ENCODE data around the gene EEF1AKMT1.

Gene EEF1AKMT1

GRCh38 chr13:20819715-20820114, 46.0 kb upstream of the EEF1AKMT1 start:
- Histone ChIP-seq H3K4me2 (ENCODE audit: low read depth, low read length, poor library complexity, severe bottlenecking) (no peak overlapping the region), H4K20me1 (ENCODE audit: low read depth, low read length) (no peaks in the 10 kb centered on the region; the same call in none of the 2 replicates), H3K79me2 (ENCODE audit: insufficient read depth, low read length) (no peaks in the 10 kb centered on the region; the same call in 1 of the 2 replicates), H3F3A (ENCODE audit: insufficient read depth) (0 out of 2 replicates have a peak, but pooled peaks cover 5% of the 10 kb centered on the region), H3K27ac (ENCODE audit: low read depth, low read length) (no peak overlapping the region), H3K9ac (ENCODE audit: low read length) (no peak overlapping the region), H2AFZ (ENCODE audit: low read depth, low read length, severe bottlenecking) (no peak overlapping the region), H3K9me3 (ENCODE audit: insufficient read depth, low read length) (no peaks in the 10 kb centered on the region), H3K9me2 (replicated peaks; ENCODE audit: insufficient read depth, low read length) (no peaks in the 10 kb centered on the region), H3K27me3 (ENCODE audit: low read length) (no peaks in the 10 kb centered on the region), H3K36me3 (ENCODE audit: low read length) (0 out of 2 replicates have a peak, but pooled peaks cover 8% of the 10 kb centered on the region), H3K4me3 (ENCODE audit: insufficient read depth, low read length, poor library complexity, severe bottlenecking) (no peak overlapping the region)
- no peak for TF ChIP-seq EZH2phosphoT487 (conservative IDR thresholded peaks at IDR 0.05; ENCODE audit: low read length)
- TF ChIP-seq CTCF (IDR thresholded peaks at IDR 0.05; ENCODE audit: insufficient read depth, low read length, poor library complexity, severe bottlenecking), result no peak

GRCh38 chr13:20815464-20815863, 41.7 kb upstream of the EEF1AKMT1 start:
- peaks cover 3% of the 10 kb centered on the region; the same call in 1 of the 2 replicates for H3K79me2 ChIP-seq (ENCODE audit: insufficient read depth, low read length)
- H2AFZ ChIP-seq (ENCODE audit: low read depth, low read length, severe bottlenecking), result no peak overlapping the region
- 0 out of 2 replicates have a peak, but pooled peaks cover 3% of the 10 kb centered on the region for H3F3A ChIP-seq (ENCODE audit: insufficient read depth)
- no peak overlapping the region for H3K27ac ChIP-seq (ENCODE audit: low read depth, low read length)
- no peak overlapping the region for H3K4me2 ChIP-seq (ENCODE audit: low read depth, low read length, poor library complexity, severe bottlenecking)
- no peaks in the 10 kb centered on the region for H3K9me2 ChIP-seq (replicated peaks; ENCODE audit: insufficient read depth, low read length)
- no peak overlapping the region for H3K9ac ChIP-seq (ENCODE audit: low read length)
- TF ChIP-seq EZH2phosphoT487 (conservative IDR thresholded peaks at IDR 0.05; ENCODE audit: low read length), result no peak
- TF ChIP-seq CTCF (IDR thresholded peaks at IDR 0.05; ENCODE audit: insufficient read depth, low read length, poor library complexity, severe bottlenecking), result no peak
- no peak overlapping the region for H3K4me3 ChIP-seq (ENCODE audit: insufficient read depth, low read length, poor library complexity, severe bottlenecking)
- H4K20me1 ChIP-seq (ENCODE audit: low read depth, low read length), result no peaks in the 10 kb centered on the region; the same call in 1 of the 2 replicates
- no peaks in the 10 kb centered on the region for H3K27me3 ChIP-seq (ENCODE audit: low read length)
- H3K36me3 ChIP-seq (ENCODE audit: low read length), result 0 out of 2 replicates have a peak, but pooled peaks cover under 1% of the 10 kb centered on the region
- no peaks in the 10 kb centered on the region for H3K9me3 ChIP-seq (ENCODE audit: insufficient read depth, low read length)

GRCh38 chr13:20814224-20814910, 40.6 kb upstream of the EEF1AKMT1 start:
- H4K20me1 ChIP-seq (ENCODE audit: low read depth, low read length), result no peaks in the 10 kb centered on the region; the same call in 1 of the 2 replicates
- no peaks in the 10 kb centered on the region for H3K27me3 ChIP-seq (ENCODE audit: low read length)
- peaks cover 2% of the 10 kb centered on the region; the same call in 1 of the 2 replicates for H3K36me3 ChIP-seq (ENCODE audit: low read length)
- no peak overlapping the region for H3K4me2 ChIP-seq (ENCODE audit: low read depth, low read length, poor library complexity, severe bottlenecking)
- no peaks in the 10 kb centered on the region for H3K9me2 ChIP-seq (replicated peaks; ENCODE audit: insufficient read depth, low read length)
- no peak overlapping the region for H3K4me3 ChIP-seq (ENCODE audit: insufficient read depth, low read length, poor library complexity, severe bottlenecking)
- 0 out of 2 replicates have a peak, but pooled peaks cover 3% of the 10 kb centered on the region for H3F3A ChIP-seq (ENCODE audit: insufficient read depth)
- H2AFZ ChIP-seq (ENCODE audit: low read depth, low read length, severe bottlenecking), result no peak overlapping the region
- TF ChIP-seq EZH2phosphoT487 (conservative IDR thresholded peaks at IDR 0.05; ENCODE audit: low read length) (no peak), CTCF (IDR thresholded peaks at IDR 0.05; ENCODE audit: insufficient read depth, low read length, poor library complexity, severe bottlenecking) (no peak)
- H3K27ac ChIP-seq (ENCODE audit: low read depth, low read length), result no peak overlapping the region
- peaks cover 4% of the 10 kb centered on the region; the same call in 1 of the 2 replicates for H3K79me2 ChIP-seq (ENCODE audit: insufficient read depth, low read length)
- no peaks in the 10 kb centered on the region for H3K9me3 ChIP-seq (ENCODE audit: insufficient read depth, low read length)
- no peak overlapping the region for H3K9ac ChIP-seq (ENCODE audit: low read length)

All from SU-DHL-6 (cell line).